CD4-positive, alpha-beta T cell treated with Interleukin-6 at 100 ng/mL for 8 hours (primary cell): ENCODE data around the gene SYNGAP1.
"Not testable (repeated sequence)": the region's sequence is repeated elsewhere in the genome, so short reads cannot be mapped to it uniquely, and the experiment has no call there.

Experiments
- DNase-seq: peaks from one replicate; pipeline ENCODE4 v3.0.0-alpha.2; 2020; ENCODE audit warnings: mixed read lengths, low spot score

The SYNGAP1 gene

DNA sequence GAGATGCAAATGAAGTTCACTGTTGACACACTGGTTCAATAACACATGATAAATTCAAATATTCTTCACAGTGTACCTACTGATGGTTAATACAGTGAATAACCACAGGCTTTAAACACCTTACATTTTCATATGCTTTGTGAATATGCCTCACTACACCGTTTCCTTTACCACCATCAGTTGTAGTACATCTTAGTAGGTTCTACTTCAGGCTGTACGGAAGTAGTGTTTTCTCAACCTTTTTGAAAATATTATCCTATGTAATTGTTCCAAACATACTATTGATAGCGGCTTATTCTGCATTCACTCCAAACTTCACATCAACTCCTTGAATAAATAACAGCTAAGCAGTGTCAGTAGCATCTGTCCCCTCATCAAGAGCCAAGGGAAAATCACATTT lies 49.8 kb downstream of the SYNGAP1 start:
- no peak for DNase-seq

DNA sequence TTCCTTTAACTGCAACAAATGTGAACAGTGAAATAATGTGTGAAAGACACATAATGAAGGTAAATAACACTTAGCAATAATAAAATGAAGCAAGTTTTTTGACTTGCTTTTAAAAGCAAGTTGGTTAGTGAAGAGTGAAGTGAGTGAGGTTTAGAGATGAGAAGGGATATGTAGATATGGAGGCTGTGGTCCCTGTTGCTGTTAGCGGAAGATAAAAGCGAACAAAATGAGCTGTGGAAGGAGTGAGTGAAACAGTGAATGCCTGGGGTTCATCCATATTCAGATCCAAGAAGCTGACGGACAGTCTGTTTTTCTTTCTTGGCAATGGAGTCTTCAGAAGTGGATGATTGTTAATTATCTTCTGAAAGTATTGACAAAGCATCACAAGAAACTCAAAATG lies 58.0 kb downstream of the SYNGAP1 start:
- DNase-seq = no peak

DNA sequence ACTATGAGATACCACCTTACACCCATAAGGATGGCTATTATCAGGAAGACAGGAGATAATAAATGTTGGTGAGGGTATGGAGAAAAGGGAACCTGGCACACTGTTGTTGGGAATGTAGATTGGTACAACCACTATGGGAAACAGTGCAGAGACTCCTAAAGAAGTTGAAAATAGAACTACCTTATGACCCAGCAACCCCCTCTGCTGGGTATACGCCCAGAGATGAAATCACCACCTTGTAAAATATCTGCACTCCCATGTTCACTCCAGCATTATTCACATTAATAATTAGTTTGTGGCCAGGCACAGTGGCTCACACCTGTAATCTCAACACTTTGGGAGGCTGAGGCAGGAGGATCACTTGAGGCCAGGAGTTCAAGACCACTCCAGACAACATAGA lies 61.3 kb downstream of the SYNGAP1 start:
- DNase-seq = peak; percentile 4

DNA sequence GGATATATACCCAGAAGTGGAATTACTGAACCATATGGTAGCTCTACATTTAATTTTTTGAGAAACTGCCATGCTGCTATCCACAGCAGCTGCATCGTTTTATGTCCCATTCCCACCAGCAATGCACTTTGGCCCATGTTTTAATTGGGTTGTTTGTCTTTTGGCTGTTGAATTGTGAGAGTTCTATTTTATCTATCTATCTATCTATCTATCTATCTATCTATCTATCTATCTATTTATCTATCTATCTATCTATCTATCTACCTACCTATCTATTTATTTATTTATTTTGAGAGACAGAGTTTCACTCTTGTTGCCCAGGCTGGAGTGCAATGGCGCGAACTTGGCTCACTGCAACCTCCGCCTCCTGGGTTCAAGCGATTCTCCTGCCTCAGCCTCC lies 62.8 kb downstream of the SYNGAP1 start:
- not testable (repeated sequence) for DNase-seq

GRCh38 chr6:33483678-33484077 lies 63.8 kb downstream of the SYNGAP1 start:
- DNase-seq = no peak

DNA sequence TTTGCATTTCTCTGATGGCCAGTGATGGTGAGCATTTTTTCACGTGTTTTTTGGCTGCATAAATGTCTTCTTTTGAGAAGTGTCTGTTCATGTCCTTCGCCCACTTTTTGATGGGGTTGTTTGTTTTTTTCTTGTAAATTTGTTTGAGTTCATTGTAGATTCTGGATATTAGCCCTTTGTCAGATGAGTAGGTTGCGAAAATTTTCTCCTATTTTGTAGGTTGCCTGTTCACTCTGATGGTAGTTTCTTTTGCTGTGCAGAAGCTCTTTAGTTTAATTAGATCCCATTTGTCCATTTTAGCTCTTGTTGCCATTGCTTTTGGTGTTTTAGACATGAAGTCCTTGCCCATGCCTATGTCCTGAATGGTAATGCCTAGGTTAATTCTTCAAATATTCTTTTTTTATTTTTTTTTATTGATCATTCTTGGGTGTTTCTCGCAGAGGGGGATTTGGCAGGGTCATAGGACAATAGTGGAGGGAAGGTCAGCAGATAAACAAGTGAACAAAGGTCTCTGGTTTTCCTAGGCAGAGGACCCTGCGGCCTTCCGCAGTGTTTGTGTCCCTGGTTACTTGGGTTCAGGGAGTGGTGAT lies 64.9 kb downstream of the SYNGAP1 start:
- not testable (repeated sequence) for DNase-seq

- not testable (repeated sequence) for DNase-seq
Measured at GRCh38 chr6:33485680-33486079, 65.8 kb downstream of the SYNGAP1 start.

- DNase-seq = no peak
Measured at GRCh38 chr6:33488339-33488738, 68.5 kb downstream of the SYNGAP1 start.

DNA sequence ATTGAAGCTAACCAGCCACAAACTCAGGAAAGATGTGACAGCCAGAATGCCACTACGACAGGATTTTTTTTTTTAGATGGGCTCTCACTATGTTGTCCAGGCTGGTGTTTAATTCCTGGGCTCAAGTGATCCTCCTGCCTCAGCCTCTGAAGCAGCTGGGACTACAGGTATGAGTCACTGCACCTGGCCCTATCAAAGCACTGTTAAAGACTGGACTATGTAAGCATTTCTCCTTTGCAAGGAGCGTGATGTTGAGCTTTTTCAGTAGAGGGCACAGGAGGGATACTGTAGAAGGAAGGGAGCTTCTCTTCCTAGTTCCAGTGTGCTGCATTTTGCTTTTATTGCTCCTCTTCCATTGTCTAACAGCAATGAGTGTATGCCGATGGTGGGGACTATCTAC lies 70.3 kb downstream of the SYNGAP1 start:
- DNase-seq = no peak

DNA sequence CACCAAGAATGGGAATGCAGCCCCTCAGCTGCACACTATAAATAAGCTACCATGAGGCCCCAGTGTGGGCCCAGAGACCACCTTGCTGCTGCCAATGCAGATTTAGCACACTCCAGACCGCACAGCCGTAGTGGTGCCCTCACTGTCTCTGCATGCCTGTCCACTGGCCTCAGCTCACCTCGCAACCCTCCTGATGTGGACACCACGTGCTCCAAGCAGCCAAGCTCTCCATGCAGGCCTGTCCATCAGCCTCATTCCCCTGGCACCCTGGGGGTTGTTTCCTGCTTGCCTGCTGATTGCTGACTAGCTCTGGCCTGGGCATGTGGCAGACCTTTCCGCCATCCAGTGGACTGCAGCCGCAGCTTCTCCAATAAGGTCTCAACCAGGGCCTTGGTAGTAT lies 70.8 kb downstream of the SYNGAP1 start:
- DNase-seq = no peak

DNA sequence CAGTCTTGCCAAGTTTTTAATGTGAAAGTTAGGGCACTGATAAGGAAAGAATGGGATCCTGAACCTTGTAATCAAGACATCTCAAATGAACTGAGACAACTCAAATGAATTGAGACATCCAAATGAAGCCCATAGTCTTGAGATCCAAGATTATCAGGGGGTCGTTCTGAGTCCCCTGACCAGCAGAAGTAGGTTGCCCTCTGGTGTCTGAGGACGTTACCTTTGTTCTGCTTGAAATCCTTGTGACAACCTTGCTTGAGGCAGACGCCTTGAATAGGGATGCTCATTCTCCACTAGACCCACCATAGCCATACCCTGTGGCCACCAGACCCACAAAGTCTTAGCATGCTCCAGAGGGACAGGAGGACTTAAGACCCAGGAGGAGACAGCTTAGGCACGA lies 72.2 kb downstream of the SYNGAP1 start:
- no peak for DNase-seq

DNA sequence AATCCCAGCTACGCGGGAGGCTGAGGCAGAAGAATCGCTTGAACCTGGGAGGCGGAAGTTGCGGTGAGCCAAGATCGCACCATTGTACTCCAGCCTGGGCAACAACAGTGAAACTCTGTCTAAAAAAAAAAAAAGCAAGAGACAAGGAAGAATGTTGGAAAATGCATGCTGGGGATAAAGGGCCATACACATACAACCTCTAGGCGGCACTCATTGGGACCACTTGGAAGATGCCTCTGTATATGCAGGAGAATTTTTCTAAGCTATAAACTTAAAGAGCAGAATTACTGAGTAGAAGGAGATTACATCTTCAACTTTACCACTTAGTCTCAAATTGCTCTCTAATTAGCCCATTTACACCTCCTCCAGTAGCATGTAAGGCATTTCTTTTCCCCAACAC lies 77.3 kb downstream of the SYNGAP1 start:
- DNase-seq = no peak

GRCh38 chr6:33502486-33502885 lies 82.6 kb downstream of the SYNGAP1 start:
- no peak for DNase-seq

GRCh38 chr6:33504486-33504885 lies 84.6 kb downstream of the SYNGAP1 start:
- DNase-seq = no peak
